H1 (cell line): Measurements from ENCODE around the gene LDLRAD4.

Experiments
- CBX5 ChIP-seq: fragments of 300-800, 300-1000 bp; sonication (generic); IDR thresholded peaks from 2 replicates; pipeline ENCODE4 v1.7.1; 2016; ENCODE audit warnings: antibody characterized with exemption, low read length, low read depth
- CTCF ChIP-seq, 3 experiments: IDR thresholded peaks; 1 replicate in 2 of 3; 2 replicates in 1 of 3; pipeline versions ENCODE4 v1.5.1 to v1.6.1; 2011; ENCODE audit warnings: low read length in 3 of 3, mild to moderate bottlenecking in 3 of 3, inconsistent platforms in 2 of 3, low read depth in 1 of 3, moderate library complexity in 1 of 3; ENCODE audit not compliant: insufficient read depth in 1 of 3; ENCODE audit errors: control extremely low read depth in 1 of 3
- EZH2 ChIP-seq: fragments of 200-600 bp; sonication (generic); IDR thresholded peaks from 2 replicates; pipeline ENCODE4 v1.7.1; 2012; ENCODE audit warnings: low read depth, mild to moderate bottlenecking, moderate library complexity, low read length, inconsistent platforms; ENCODE audit not compliant: severe bottlenecking
- FOSL1 ChIP-seq: IDR thresholded peaks from 2 replicates; pipeline ENCODE4 v1.6.1; 2011; ENCODE audit warnings: mild to moderate bottlenecking, low read depth, low read length, moderate library complexity; ENCODE audit not compliant: insufficient read depth
- GABPA ChIP-seq: IDR thresholded peaks from 2 replicates; pipeline ENCODE4 v1.6.1; 2011; ENCODE audit warnings: mild to moderate bottlenecking, low read length, moderate library complexity, borderline replicate concordance; ENCODE audit not compliant: insufficient read depth
- JUND ChIP-seq: IDR thresholded peaks from 2 replicates; pipeline ENCODE4 v1.6.1; 2011; ENCODE audit warnings: mild to moderate bottlenecking, improper control_type of control experiment, low read length
- POLR2A ChIP-seq, 2 experiments: IDR thresholded peaks; 1 replicate in 1 of 2; 2 replicates in 1 of 2; pipeline ENCODE4 v1.6.1; 2011; ENCODE audit warnings: low read depth in 2 of 2, low read length in 2 of 2, mild to moderate bottlenecking in 2 of 2; ENCODE audit errors: control extremely low read depth in 1 of 2
- RNF2 ChIP-seq: fragments of 200-900, 300-1000 bp; sonication (generic); IDR thresholded peaks from 2 replicates; pipeline ENCODE4 v1.7.1; 2016; ENCODE audit warnings: borderline replicate concordance, low read depth, mild to moderate bottlenecking, antibody characterized with exemption, low read length; ENCODE audit not compliant: poor library complexity, severe bottlenecking; ENCODE audit errors: missing control alignments
- SP1 ChIP-seq: IDR thresholded peaks from 2 replicates; pipeline ENCODE4 v1.6.1; 2011; ENCODE audit warnings: low read depth, low read length
- TAF1 ChIP-seq: IDR thresholded peaks from 2 replicates; pipeline ENCODE4 v1.6.1; 2011; ENCODE audit warnings: mild to moderate bottlenecking, low read depth, low read length

DNA sequence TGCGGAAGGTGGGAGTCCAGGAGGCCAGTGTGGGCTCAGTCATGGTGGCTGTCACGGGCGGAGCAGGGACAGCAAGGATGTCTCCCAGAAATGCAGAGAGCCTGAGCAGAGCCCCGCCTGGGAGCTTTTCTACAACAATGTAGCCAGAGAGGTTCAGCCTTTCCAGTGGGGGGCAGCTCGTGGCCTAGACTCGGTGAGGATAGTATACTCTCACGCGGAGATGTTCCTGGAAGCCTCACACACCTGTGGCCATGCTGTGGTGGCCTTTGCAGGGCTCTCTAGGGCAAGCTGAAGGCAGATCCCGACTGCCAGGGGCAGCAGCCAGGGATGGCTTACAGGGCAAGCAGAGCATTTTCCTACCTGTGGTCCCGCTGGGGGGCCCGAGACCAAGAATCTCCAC is 244.1 kb downstream of the LDLRAD4 start:
- TF ChIP-seq EZH2: no peak
- no peak for TF ChIP-seq FOSL1
- no peak for TF ChIP-seq CTCF (IDR thresholded peaks at IDR 0.05; ENCODE audit: control extremely low read depth in 1 of 3, insufficient read depth in 1 of 3, low read depth in 1 of 3, low read length in 3 of 3)
- no peak for TF ChIP-seq SP1
- no peak for TF ChIP-seq GABPA
- TF ChIP-seq RNF2: no peak
- TF ChIP-seq CBX5: no peak
- TF ChIP-seq JUND: no peak
- no peak for TF ChIP-seq TAF1
- TF ChIP-seq POLR2A (IDR thresholded peaks at IDR 0.05; ENCODE audit: control extremely low read depth in 1 of 2, low read depth in 2 of 2, low read length in 2 of 2): no peak
